ENCODE measurements around the gene RAB19. TPM values are rescaled to one million over a fixed set of nuclear protein-coding genes. Genes with fewer than 3 reads are reported as not detected.

Gene RAB19
- total RNA-seq, 1 donor from 2014 or later: not detected

GRCh38 chr7:140454657-140455015 is 50.8 kb downstream of the RAB19 start:
- H3K27me3 Mint-ChIP-seq (ENCODE audit: low read depth): no peaks in the 10 kb centered on the region
- H3K27ac Mint-ChIP-seq (ENCODE audit: unreplicated experiment): no peak overlapping the region
- no peak overlapping the region for H3K4me3 Mint-ChIP-seq (ENCODE audit: unreplicated experiment)
- TF ChIP-seq CTCF (IDR thresholded peaks at IDR 0.05): no peak
- no peak for DNase-seq (ENCODE audit: low spot score)
- no peaks in the 10 kb centered on the region for H3K9me3 Mint-ChIP-seq (ENCODE audit: low read depth)
- no peaks in the 10 kb centered on the region for H3K4me1 Mint-ChIP-seq (ENCODE audit: low read depth)
- peaks cover 34% of the 10 kb centered on the region for H3K36me3 Mint-ChIP-seq (ENCODE audit: low read depth)

GRCh38 chr7:140455743-140456142 is 51.9 kb downstream of the RAB19 start:
- Mint-ChIP-seq H3K4me3 (ENCODE audit: unreplicated experiment) (no peak overlapping the region), H3K36me3 (ENCODE audit: low read depth) (peaks cover 34% of the 10 kb centered on the region), H3K9me3 (ENCODE audit: low read depth) (no peaks in the 10 kb centered on the region), H3K27me3 (ENCODE audit: low read depth) (no peaks in the 10 kb centered on the region), H3K27ac (ENCODE audit: unreplicated experiment) (no peak overlapping the region), H3K4me1 (ENCODE audit: low read depth) (no peaks in the 10 kb centered on the region)
- no peak for TF ChIP-seq CTCF (IDR thresholded peaks at IDR 0.05)
- no peak for DNase-seq (ENCODE audit: low spot score)

GRCh38 chr7:140456551-140457051 is 52.7 kb downstream of the RAB19 start:
- Mint-ChIP-seq H3K4me3 (ENCODE audit: unreplicated experiment) (no peak overlapping the region), H3K27ac (ENCODE audit: unreplicated experiment) (no peak overlapping the region), H3K36me3 (ENCODE audit: low read depth) (peaks cover 36% of the 10 kb centered on the region)

GRCh38 chr7:140458201-140458600 is 54.3 kb downstream of the RAB19 start:
- Mint-ChIP-seq H3K27ac (ENCODE audit: unreplicated experiment) (no peak overlapping the region), H3K27me3 (ENCODE audit: low read depth) (no peaks in the 10 kb centered on the region), H3K9me3 (ENCODE audit: low read depth) (no peaks in the 10 kb centered on the region), H3K4me1 (ENCODE audit: low read depth) (no peaks in the 10 kb centered on the region), H3K36me3 (ENCODE audit: low read depth) (peaks cover 30% of the 10 kb centered on the region), H3K4me3 (ENCODE audit: unreplicated experiment) (no peak overlapping the region)
- no peak for DNase-seq (ENCODE audit: low spot score)
- TF ChIP-seq CTCF (IDR thresholded peaks at IDR 0.05): no peak

More at GRCh38 chr7:140456551-140457051, 52.7 kb downstream of the RAB19 start:
- Mint-ChIP-seq H3K27me3 (ENCODE audit: low read depth) (no peaks in the 10 kb centered on the region), H3K4me1 (ENCODE audit: low read depth) (no peaks in the 10 kb centered on the region), H3K9me3 (ENCODE audit: low read depth) (no peaks in the 10 kb centered on the region)
- no peak for TF ChIP-seq CTCF (IDR thresholded peaks at IDR 0.05)
- DNase-seq (ENCODE audit: low spot score): no peak

- H3K27me3 Mint-ChIP-seq (ENCODE audit: low read depth): no peaks in the 10 kb centered on the region
- H3K4me1 Mint-ChIP-seq (ENCODE audit: low read depth): no peaks in the 10 kb centered on the region
- DNase-seq (ENCODE audit: low spot score): no peak
- no peaks in the 10 kb centered on the region for H3K9me3 Mint-ChIP-seq (ENCODE audit: low read depth)
- no peak overlapping the region for H3K4me3 Mint-ChIP-seq (ENCODE audit: unreplicated experiment)
- no peak overlapping the region for H3K27ac Mint-ChIP-seq (ENCODE audit: unreplicated experiment)
- no peak for TF ChIP-seq CTCF (IDR thresholded peaks at IDR 0.05)
- H3K36me3 Mint-ChIP-seq (ENCODE audit: low read depth): peaks cover 27% of the 10 kb centered on the region
Measured at GRCh38 chr7:140458916-140459315, 55.1 kb downstream of the RAB19 start.
